ENCODE results near the gene DPP4.
"Not testable (repeated sequence)": the region's sequence is repeated elsewhere in the genome, so short reads cannot be mapped to it uniquely, and the experiment has no call there.

DPP4 gene

DNA sequence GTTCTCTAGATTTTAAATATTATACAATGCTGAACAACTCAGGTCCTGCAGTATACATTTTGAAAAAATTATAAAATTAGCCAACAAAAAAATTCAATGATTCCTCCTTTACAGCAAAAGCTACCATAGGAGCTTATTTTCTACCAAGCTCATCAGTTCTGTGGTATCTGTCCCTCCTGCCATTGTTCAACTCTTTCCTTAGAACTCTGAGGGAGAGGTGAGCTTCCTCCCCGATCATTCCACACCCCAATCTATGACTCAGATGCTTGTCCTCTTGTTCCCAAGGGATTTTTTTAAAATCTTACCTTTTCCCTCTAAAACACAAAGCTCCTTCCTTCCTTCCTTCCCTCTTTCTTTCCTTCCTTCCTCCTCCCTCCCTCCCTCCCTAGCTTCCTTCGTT lies 13.5 kb downstream of the DPP4 start:
- in situ Hi-C loops (cut with MboI; ENCODE audit: low sequenced_read_pairs), result no loop called here

DNA sequence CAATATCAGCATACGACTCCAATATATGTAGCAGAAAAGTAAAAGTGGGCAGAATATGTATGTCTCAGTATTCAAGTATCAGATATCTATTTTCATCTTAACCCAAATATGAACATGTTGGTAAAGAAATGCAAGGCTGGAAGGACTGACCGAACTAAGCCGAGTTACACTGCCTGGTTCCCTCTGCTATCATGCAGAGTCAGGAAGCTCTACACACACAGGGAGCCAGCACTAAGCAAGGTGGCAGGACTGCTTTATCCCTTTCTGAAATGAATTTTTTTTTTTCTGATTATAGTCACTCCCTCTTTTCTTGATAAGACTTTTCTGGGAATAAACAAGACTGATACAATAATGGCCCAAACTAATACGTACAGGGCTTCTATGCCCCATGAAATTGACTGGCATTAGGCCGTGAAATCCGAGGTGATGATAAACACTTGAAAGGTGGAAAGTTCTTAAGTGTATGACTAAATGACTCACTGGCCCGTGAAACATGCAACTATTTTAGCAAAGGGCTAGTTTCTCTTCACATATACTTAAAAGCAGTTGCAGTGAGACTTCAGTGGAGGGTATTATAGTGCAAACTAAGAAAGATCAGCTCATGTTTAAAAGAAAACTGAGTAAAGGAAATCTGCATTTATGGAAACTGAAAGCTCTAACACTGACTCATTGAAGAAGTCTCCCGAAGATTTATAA lies 14.9 kb downstream of the DPP4 start:
- in situ Hi-C loops (cut with MboI; ENCODE audit: low sequenced_read_pairs), result no loop called here

GRCh38 chr2:162057426-162057825 lies 16.6 kb downstream of the DPP4 start:
- in situ Hi-C loops (cut with MboI; ENCODE audit: low sequenced_read_pairs), result no loop called here

DNA sequence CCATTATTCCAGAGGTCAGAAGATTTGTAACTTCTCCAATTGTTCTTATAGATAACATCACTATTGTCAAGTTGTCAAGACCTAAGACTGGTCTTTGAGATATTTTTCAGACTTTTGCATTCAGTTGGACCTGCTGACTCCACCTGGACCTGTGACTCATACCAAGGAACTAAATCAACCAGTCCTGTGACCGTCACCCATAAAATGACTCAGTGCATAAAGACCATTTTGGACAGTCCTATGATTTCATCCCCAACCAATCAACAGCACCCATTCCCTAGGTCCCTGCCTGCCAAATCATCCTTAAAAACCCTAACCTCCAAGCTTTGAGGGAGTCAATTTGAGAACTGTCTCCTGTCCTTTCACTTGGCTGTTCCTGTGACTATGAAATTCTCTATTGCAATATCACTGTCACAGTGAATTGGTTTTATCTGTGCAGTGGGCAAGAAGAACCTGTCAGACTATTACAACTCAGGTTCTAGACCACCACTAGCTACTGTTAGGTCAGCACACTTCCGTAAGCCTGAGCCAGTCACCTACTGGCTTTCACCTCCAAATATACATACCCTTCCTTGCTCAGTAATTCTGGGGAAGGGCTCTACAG lies 17.1 kb downstream of the DPP4 start:
- in situ Hi-C loops (cut with MboI; ENCODE audit: low sequenced_read_pairs), result no loop called here

DNA sequence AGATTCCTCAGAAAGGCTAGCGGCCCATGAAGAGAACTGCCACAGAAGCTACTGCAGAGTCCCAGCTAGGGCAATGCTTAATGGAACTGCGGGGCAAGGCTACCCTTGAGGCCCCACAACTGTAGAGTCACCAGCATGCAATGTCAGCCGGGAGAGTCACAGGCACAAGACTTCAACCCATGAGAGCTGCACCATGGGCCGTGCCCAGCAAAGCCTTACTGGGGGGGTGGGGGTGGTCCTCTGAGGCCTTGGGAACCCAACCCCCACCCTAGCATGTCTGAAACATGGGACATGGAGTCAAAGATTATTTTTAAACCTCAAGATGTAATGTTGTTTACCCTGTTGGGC lies 20.2 kb downstream of the DPP4 start:
- in situ Hi-C loops (cut with MboI; ENCODE audit: low sequenced_read_pairs), result no loop called here

GRCh38 chr2:162053066-162053807 lies 20.8 kb downstream of the DPP4 start:
- in situ Hi-C loops (cut with MboI; ENCODE audit: low sequenced_read_pairs), result no loop called here

DNA sequence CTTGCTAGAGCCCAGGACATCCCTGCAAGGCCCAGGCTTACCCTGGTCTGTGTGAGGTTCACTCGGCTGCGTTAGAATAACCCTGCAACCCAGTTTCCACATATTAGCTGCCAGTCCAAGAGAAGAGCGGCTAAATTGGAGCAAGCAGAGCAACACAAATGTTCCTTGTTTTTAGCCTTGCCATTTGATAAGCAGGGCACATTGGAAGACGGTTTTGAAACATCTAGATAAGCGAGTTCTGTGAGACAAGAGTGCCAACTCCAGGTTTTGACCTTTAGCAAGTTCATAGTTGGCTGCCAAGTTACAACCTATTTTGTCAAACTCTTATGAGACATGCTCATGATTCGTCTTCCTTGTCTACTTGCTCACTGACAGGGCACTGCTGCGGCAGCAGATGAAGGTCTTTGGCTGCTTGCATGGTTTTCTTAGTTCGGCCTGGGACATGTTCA lies 23.5 kb downstream of the DPP4 start:
- in situ Hi-C loops (cut with MboI; ENCODE audit: low sequenced_read_pairs), result no loop called here

GRCh38 chr2:162049089-162049488 lies 24.9 kb downstream of the DPP4 start:
- in situ Hi-C loops (cut with MboI; ENCODE audit: low sequenced_read_pairs), result not testable (repeated sequence)

DNA sequence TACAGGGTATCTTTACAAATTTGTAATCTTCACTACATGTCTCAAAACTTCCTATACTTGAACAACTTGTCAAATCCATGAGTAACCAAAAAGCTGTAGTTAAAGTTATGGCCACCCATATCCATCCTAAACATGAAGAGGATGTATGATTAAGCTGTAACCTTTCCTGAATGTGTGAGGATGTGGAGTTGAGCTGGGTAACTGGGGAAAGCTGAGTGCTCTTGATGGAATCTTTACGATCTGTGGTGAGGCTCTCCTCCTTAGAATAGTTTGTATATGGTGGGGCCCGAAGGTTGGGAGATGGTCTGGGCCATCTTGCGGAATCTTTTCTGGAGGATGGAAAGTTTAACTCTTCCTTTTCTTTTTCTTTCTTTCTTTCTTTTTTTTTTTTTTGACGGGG lies 29.4 kb downstream of the DPP4 start:
- in situ Hi-C loops (cut with MboI; ENCODE audit: low sequenced_read_pairs), result no loop called here

- in situ Hi-C loops (cut with MboI; ENCODE audit: low sequenced_read_pairs), result no loop called here
These were observed 30.9 kb downstream of the DPP4 start for GRCh38 chr2:162043132-162043531.

GRCh38 chr2:162041485-162041884 lies 32.5 kb downstream of the DPP4 start:
- in situ Hi-C loops (cut with MboI; ENCODE audit: low sequenced_read_pairs), result no loop called here

DNA sequence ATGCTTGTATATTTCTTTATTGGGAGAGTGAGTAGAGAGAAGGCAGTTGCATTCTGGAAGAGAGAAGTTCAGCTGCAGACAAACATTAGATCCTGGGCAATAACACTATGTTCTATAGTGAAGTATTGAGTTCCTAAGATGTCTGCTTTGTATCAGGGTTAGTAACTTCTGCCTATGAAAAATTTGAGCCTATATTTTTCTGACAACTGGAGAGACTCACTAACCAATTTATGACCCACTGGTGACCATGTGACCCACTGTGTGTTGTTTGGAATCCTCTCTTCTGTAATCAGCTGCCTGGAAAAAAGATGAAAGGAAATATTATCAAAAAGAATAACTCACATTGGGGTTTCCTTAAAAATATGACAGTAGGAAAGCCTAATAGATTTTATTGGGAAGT lies 35.3 kb downstream of the DPP4 start:
- in situ Hi-C loops (cut with MboI; ENCODE audit: low sequenced_read_pairs), result no loop called here

GRCh38 chr2:162037886-162038285 lies 36.1 kb downstream of the DPP4 start:
- in situ Hi-C loops (cut with MboI; ENCODE audit: low sequenced_read_pairs), result no loop called here

DNA sequence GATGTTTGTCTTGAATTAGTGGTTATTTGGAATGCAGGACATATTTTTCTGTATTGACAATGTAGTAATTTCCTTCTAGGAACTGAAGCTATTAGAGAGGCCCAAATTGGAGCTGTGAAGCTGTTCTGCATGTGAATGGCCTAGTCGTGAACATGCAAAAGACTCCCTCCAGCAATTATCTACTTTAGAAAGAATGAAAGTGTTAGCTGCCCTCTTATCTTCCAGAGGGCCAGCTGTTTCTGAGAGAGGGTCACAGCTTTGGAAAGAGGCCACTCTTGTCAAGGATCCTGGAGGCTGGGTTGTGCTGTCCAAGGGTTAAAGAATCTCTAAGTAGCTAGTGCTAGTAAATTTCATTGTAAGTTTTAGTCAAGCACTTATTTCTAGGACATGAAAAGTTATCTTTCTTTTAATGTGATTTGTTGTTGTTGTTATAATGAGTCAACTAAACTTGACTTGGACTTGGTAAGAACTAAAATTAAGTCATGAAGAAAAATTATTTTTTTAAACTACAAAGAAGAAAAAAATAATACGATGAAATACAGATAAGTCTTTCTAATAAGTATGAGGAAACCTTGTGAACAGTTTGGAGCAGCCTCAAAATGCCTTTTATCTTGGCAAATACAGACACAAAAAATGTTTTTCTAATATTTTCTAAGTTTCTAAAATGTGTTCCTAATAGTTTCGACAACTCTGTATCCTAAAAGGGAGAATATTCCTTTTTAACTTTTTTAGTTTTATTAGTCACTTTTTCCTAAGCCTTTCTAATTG lies 36.8 kb downstream of the DPP4 start:
- in situ Hi-C loops (cut with MboI; ENCODE audit: low sequenced_read_pairs), result no loop called here

DNA sequence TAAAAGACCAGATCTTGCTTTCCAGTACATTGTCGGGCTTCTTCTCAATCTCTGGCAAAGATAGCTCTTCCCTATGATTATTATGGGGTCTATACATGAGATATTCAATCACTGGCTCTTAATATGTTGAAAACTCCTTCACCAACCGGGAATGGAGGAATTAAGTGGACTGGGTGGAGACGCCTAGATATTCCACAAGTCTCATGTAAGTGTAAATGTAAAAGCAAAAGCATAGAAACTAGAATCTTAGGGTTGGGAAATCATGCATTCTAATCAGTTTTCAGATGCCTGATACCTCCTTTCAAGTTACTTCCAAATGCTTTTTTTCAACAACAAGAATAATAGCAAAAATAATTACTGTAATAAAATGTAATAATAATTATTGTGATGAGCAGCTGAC lies 38.0 kb downstream of the DPP4 start:
- in situ Hi-C loops (cut with MboI; ENCODE audit: low sequenced_read_pairs), result no loop called here

DNA sequence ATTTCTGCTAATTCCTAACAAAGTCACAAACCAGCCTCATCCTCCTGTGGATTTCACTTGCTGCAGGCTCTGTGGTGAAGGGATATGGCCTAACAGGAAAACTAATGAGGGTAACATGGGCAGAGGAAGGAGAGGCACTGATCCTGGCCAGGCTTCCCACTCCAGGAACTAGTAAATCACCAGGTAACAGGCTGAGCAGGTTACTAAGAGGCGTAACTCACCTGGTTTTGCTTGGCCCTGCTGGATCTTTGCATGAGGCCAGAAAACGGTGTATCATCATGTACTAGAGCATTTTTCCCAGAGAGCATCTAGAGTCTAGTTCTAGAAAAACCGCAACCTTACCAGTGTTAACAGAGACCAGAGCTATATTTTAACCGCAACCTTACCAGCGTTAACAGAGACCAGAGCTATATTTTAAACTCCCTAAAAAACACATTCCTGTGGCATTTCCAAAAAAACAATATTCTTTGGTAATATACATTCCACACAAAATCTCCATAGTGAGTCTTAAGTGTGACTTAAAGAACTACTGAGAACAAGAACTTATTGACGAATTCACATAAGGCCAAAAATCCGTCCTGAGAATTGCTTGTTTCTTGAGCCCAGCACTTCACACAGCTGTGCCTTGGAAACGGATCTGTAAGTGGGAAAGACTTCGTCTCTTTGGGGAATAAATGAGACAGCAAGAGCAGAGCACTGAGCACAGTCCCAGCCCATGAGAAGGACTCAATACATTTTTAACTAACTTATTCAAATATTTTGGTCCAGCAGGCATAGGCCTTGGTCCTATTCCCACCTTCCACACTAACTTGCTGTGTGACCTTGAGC lies 43.4 kb downstream of the DPP4 start:
- in situ Hi-C loops (cut with MboI; ENCODE audit: low sequenced_read_pairs), result no loop called here

- in situ Hi-C loops (cut with MboI; ENCODE audit: low sequenced_read_pairs), result no loop called here
These were observed 44.6 kb downstream of the DPP4 start for GRCh38 chr2:162029287-162029901.

DNA sequence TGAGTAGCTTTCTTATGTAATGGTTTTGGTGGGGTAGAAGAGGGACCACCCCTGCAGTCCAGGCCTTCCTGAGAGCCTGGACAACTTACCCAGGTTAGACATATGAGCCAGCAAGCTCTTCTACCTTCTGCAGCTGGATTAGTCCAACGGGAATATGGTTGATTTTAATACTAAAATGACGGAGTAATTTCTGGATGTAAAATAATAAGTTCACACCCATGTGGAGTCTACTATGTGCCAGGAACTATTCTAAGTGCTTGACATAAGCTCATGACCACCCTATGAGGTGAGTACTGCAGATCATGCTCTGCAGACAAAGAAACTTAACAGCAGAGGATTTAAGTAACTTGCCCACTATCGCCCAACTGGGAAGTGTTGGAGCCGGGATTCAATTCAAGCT lies 45.5 kb downstream of the DPP4 start:
- in situ Hi-C loops (cut with MboI; ENCODE audit: low sequenced_read_pairs), result no loop called here

GRCh38 chr2:162025121-162025911 lies 48.7 kb downstream of the DPP4 start:
- in situ Hi-C loops (cut with MboI; ENCODE audit: low sequenced_read_pairs), result no loop called here

Data from HL-60/S4 treated with retinoic acid at 250 ng/mL for 4 days and 3 days (cell line).